Activated gamma-delta T cell treated with anti-CD3 and anti-CD28 coated beads, Interleukin-2, amount 50 U/mL, for 16 hours (primary cell): ENCODE data around the gene CSTF1.

Source experiments
- DNase-seq: peaks from one replicate; pipeline ENCODE4 v3.0.0-alpha.2; 2020; ENCODE audit warnings: low read depth

CSTF1 gene

GRCh38 chr20:56392132-56392880 is at the start of gene CSTF1, which contains the start of gene AURKA:
Gene CSTF1 (plus strand): TSS chr20:56392645. CDS start chr20:56395553, 2,908 bp downstream.
Gene AURKA (minus strand): TSS chr20:56392215. CDS start chr20:56388197, 4,018 bp downstream.
- peak; percentile 99 for DNase-seq

DNA sequence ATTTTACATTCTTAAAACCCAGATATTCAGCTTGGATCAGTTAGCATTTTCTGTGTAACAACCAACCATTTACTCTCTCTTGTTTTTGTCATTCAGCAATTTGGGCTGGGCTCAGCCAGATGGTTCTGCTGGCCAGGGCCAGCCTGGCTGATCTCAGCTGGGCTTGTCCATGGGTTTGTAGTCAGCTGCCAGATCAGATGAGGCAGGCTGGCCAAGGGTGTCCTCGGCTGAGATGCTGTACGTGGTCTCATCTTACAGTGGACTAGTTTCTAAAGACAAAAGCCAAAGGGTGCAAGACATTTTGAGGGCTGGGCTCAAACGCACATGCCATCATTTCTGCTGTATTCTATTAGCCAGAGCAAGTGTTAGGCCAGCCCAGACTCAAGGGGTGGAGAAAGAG is 49.7 kb upstream of the CSTF1 start:
- DNase-seq: no peak

GRCh38 chr20:56343861-56344381 is 48.5 kb upstream of the CSTF1 start:
- DNase-seq: no peak

DNA sequence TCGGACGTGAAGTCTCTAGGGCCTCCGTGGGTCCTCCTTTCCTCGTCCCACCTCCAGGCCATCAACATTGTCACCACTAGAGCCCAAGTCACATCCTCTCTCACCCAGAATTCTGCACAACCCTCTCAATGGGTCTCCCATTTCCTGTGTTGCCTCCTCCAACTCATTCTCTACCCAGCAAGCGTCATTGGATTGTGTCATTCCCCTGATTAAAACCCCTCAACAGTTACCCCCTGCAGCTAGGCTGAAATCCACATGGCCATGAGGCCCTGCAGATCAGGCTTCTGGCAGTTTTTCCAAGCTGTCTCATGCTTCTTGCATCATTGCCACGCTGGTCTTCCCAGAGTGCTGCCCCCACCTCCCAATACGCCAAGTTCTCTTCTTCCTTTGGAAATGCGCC is 46.5 kb upstream of the CSTF1 start:
- DNase-seq: no peak

- no peak for DNase-seq
Measured at GRCh38 chr20:56347628-56348304, 44.7 kb upstream of the CSTF1 start.

- DNase-seq: no peak
Measured at GRCh38 chr20:56348305-56348693, 44.1 kb upstream of the CSTF1 start.

DNA sequence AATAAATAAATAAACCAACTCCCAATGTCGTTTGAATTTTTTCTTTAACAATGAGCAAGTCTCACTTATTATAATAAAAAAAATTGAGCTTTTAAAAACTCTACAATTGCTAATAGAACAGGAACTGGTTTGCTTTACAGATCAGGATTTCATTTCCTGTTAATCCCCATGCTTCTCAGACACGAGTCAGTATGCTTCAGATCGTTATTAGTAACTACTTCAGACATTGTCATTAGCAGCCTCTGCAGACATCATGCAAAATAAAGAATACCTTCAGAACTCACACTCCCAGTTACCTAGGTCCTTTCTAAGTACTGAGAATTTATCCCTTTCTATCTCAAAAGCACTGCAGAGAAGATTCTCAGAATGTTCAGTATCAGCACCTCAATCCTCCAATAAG is 43.7 kb upstream of the CSTF1 start:
- no peak for DNase-seq

GRCh38 chr20:56350842-56351241 is 41.6 kb upstream of the CSTF1 start:
- DNase-seq: no peak

GRCh38 chr20:56352345-56353055 is 39.9 kb upstream of the CSTF1 start:
- DNase-seq: no peak

DNA sequence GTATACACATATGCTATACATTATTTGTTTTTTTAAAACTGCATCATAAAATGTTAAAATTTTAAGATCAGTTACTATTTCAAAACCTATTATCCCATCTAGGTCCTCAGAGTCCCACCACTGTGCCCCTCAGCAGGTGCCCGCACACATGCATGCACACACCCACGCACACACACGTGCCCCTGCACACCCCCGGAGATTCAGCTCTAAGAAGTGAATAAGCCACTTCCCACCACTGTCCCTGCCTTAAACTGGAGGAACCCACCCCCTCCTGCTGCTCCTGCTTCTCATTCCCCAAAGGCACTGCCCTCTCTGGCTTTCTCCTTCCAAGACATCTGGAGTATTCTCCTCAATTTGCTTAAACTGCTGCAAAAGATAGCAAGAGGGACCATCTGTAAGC is 39.1 kb upstream of the CSTF1 start:
- DNase-seq: no peak

- DNase-seq: no peak
Measured at GRCh38 chr20:56358070-56358469, 34.4 kb upstream of the CSTF1 start.

DNA sequence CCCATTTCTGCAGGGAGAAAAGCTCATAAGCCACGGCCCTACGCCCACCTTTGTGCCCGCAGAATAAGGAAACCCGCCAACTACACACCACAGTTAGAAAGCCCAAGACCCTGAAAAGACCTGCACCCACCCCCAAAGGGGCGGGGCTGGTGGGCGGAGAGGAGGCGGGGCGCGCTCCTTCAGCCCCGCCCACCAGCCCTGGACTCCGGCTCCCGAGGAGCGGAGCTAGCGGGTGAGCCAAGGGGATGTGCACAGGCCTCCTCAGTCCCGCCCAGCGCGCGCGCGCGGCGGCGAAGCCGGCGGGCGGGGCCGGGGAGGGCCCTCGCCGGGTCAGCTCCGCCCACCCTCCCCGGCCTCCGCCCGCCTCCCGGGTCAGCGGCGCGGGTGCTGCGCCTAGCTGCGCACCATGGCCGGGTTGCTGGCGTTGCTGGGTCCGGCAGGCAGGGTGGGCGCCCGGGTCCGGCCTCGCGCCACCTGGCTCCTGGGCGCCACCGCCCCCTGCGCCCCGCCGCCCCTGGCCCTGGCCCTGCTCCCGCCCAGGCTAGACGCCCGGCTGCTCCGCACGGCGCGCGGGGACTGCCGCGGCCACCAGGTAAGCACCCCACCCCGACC is 33.7 kb upstream of the CSTF1 start, which contains the start of gene FAM210B:
FAM210B (plus strand) TSS at position 375 of the 612 bp plus-strand sequence; CDS start at position 407, 32 bp downstream.
- peak; percentile 62 for DNase-seq

GRCh38 chr20:56359212-56360132 is 33.0 kb upstream of the CSTF1 start:
- DNase-seq: no peak

DNA sequence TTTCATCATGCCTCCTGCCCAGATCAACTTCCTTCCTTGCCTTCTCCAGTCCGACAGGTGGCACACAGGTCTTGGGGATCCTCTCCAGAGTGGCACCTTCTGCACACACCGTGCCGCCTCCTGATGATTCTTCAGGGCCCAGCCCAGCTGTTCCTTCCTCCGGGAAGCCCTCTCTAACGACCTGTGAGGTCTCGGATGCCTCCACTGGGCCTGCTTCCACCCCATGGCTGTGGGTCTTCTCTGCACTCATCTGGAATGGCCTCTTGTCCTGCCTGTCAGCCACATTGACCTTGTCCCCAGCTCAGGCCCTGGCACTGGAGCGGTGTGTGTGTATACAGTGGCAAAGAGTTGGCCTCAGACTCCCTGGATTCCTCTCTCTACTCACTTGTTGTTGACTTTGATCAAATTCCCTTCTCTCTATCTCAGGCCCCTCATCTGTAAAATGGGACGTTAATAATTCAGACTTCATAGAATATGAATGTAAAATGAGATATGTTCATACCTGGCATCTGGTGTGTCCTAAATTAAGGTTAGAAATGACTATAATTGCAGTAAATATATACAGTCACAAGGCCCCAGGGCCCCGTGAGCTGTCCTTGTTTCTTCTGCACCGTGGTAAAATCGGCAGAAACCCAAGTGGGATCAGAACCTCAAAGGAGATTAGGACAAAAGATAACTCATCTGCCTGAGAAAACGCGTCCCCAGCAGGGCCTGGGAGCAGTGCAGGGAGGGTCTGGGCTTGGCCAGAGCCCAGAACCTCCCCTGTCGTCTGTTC is 32.1 kb upstream of the CSTF1 start:
- DNase-seq: no peak

- no peak for DNase-seq
Measured at GRCh38 chr20:56360908-56361205, 31.6 kb upstream of the CSTF1 start.

GRCh38 chr20:56361900-56362299 is 30.5 kb upstream of the CSTF1 start:
- no peak for DNase-seq

- DNase-seq: no peak
Measured at GRCh38 chr20:56362833-56363413, 29.5 kb upstream of the CSTF1 start.

DNA sequence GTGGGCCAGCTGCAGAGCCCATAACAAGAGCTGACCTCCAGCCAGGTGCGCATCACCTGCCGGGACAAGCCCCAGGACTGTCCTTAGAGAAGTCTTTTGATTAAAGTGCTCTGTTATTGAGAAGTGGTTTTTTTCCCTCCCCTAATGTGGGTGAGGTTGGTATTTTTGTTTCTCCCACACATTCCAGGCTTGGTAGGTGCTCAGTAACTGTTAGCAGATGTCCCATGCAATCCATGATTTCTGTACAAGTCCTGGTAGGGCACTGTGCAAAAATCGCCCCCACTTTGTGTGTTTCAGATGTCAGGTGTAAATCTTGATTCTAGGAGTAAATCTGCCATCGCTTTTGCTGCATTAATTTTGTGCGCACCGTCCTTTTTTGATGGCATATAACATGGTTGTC is 29.0 kb upstream of the CSTF1 start:
- no peak for DNase-seq

DNA sequence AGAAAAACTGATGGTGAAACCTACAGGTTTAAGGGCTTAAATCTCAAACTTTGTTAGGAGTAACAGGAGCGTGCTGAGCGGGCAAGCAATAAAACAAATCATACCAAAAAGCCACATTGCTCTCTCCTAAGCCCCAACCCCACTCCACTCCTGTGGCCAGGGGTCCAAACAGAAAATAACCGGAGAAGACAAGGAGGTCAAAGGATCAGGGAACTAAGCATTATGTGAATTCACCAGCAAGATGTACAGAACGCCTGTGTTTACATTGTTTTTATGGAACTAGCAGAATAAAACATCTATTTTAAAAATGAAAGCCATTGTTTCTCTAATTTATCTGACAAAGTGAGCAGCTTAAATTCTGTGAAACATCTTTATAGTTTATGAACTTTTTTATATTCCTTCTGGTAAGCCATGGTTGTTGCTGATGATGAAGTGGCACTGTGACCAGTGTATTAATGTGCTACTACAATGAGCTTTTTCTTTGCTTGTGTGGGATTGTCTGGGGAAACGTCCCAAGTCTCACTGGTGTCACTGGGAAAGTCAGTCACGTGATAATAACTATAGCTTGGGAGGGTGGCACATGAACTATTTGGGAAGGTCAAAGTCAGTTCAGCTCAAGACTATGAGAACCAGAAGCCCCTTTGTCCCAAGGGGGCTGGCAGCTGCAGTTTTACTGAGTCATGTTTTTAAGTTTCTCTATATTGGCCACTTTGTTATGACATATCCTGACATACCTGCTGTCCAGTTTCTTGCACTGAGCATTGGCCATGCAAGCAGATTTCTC is 23.9 kb upstream of the CSTF1 start:
- no peak for DNase-seq
